ENCODE data around the gene LZTS3. TPM values are rescaled to one million over a fixed set of nuclear protein-coding genes. Genes with fewer than 3 reads are reported as not detected.
A peak's percentile ranks its signal among the peaks of the same experiment; 100 is the strongest.

The LZTS3 gene
- total and polyA plus RNA-seq, 2 of the 13 experiments (the other 11 are each of a cell fraction or from before 2014, with no cell fraction given), result 10.1 to 31.3 TPM

DNA sequence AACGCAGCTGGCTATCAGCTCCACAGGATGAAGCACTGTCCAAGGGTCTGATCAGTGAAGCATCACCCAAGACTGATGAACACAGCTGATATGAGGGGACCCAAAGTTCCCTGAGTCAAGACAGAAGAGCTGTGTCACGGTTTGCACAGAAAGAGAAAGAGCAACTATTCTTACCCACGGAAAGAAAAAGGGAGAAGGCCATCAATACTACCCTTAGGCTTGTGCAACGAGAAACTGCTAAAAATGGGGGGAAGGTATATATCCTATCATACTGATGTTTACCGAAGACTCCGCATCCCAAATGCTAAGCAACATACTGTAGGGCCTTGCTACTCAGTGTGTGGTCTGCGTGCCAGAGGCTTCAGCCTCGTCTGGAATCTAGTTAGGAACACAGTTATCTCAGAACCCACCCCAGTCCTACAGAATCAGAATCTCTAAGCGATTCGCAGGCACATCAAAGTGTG is 14.3 kb downstream of the LZTS3 start (continued):
- TF ChIP-seq RXRB (CRISPR knock-in tag; IDR thresholded peaks at IDR 0.05; ENCODE audit: borderline replicate concordance) (no peak), ZNF589 (CRISPR knock-in tag; conservative IDR thresholded peaks at IDR 0.05) (no peak; the same call in 1 of the 2 replicates), ZNF484 (CRISPR knock-in tag; IDR thresholded peaks at IDR 0.05; ENCODE audit: borderline replicate concordance, low read depth) (no peak), ZFP90 (CRISPR knock-in tag; IDR thresholded peaks at IDR 0.05; ENCODE audit: borderline replicate concordance) (no peak), IRX3 (CRISPR knock-in tag; IDR thresholded peaks at IDR 0.05; ENCODE audit: borderline replicate concordance, low read depth) (no peak), ZNF230 (CRISPR knock-in tag; IDR thresholded peaks at IDR 0.05) (no peak), ETV5 (CRISPR knock-in tag; IDR thresholded peaks at IDR 0.05; ENCODE audit: borderline replicate concordance) (no peak; the same call in 1 of the 2 replicates), NFKBIZ (CRISPR knock-in tag; IDR thresholded peaks at IDR 0.05) (no peak), KAT7 (CRISPR knock-in tag; IDR thresholded peaks at IDR 0.05; ENCODE audit: borderline replicate concordance) (no peak), ZNF460 (CRISPR knock-in tag; IDR thresholded peaks at IDR 0.05; ENCODE audit: borderline replicate concordance) (no peak), ZNF468 (CRISPR knock-in tag; IDR thresholded peaks at IDR 0.05) (no peak), CREB1 (IDR thresholded peaks at IDR 0.05) (no peak), CREB1 (CRISPR knock-in tag; IDR thresholded peaks at IDR 0.05) (no peak)
- TF ChIP-seq, protein P1, sequence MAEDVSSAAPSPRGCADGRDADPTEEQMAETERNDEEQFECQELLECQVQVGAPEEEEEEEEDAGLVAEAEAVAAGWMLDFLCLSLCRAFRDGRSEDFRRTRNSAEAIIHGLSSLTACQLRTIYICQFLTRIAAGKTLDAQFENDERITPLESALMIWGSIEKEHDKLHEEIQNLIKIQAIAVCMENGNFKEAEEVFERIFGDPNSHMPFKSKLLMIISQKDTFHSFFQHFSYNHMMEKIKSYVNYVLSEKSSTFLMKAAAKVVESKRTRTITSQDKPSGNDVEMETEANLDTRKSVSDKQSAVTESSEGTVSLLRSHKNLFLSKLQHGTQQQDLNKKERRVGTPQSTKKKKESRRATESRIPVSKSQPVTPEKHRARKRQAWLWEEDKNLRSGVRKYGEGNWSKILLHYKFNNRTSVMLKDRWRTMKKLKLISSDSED (CRISPR knock-in tag; IDR thresholded peaks at IDR 0.05), result no peak
- TF ChIP-seq, protein P2, sequence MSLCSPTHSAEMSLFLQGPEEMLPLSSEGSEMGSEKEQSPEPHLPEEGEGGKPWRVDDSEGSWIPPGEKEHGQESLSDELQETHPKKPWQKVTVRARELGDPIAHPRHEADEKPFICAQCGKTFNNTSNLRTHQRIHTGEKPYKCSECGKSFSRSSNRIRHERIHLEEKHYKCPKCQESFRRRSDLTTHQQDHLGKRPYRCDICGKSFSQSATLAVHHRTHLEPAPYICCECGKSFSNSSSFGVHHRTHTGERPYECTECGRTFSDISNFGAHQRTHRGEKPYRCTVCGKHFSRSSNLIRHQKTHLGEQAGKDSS (CRISPR knock-in tag; IDR thresholded peaks at IDR 0.05; ENCODE audit: borderline replicate concordance, low read depth), result peak; percentile 41; the same call in 1 of the 2 replicates
- TF ChIP-seq, protein P3, sequence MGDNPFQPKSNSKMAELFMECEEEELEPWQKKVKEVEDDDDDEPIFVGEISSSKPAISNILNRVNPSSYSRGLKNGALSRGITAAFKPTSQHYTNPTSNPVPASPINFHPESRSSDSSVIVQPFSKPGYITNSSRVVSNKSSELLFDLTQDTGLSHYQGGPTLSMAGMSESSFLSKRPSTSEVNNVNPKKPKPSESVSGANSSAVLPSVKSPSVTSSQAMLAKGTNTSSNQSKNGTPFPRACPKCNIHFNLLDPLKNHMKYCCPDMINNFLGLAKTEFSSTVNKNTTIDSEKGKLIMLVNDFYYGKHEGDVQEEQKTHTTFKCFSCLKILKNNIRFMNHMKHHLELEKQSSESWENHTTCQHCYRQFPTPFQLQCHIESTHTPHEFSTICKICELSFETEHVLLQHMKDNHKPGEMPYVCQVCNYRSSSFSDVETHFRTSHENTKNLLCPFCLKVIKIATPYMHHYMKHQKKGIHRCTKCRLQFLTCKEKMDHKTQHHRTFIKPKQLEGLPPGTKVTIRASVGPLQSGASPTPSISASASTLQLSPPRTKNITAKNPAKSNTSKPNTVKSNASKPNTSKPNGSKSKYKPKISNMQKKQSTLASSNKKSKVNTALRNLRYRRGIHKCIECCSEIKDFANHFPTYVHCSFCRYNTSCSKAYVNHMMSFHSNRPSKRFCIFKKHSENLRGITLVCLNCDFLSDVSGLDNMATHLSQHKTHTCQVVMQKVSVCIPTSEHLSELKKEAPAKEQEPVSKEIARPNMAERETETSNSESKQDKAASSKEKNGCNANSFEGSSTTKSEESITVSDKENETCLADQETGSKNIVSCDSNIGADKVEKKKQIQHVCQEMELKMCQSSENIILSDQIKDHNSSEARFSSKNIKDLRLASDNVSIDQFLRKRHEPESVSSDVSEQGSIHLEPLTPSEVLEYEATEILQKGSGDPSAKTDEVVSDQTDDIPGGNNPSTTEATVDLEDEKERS (CRISPR knock-in tag; IDR thresholded peaks at IDR 0.05), result no peak; the same call in 1 of the 2 replicates
- TF ChIP-seq, protein P4, sequence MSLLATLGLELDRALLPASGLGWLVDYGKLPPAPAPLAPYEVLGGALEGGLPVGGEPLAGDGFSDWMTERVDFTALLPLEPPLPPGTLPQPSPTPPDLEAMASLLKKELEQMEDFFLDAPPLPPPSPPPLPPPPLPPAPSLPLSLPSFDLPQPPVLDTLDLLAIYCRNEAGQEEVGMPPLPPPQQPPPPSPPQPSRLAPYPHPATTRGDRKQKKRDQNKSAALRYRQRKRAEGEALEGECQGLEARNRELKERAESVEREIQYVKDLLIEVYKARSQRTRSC (CRISPR knock-in tag; IDR thresholded peaks at IDR 0.05; ENCODE audit: low read depth), result no peak
- TF ChIP-seq, protein P5, sequence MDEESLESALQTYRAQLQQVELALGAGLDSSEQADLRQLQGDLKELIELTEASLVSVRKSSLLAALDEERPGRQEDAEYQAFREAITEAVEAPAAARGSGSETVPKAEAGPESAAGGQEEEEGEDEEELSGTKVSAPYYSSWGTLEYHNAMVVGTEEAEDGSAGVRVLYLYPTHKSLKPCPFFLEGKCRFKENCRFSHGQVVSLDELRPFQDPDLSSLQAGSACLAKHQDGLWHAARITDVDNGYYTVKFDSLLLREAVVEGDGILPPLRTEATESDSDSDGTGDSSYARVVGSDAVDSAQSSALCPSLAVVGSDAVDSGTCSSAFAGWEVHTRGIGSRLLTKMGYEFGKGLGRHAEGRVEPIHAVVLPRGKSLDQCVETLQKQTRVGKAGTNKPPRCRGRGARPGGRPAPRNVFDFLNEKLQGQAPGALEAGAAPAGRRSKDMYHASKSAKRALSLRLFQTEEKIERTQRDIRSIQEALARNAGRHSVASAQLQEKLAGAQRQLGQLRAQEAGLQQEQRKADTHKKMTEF (CRISPR knock-in tag; IDR thresholded peaks at IDR 0.05), result no peak
